ENCODE results near the gene EFNB2. TPM values are rescaled to one million over a fixed set of nuclear protein-coding genes. Genes with fewer than 3 reads are reported as not detected.

EFNB2 gene
- total and polyA plus RNA-seq, 2 of the 8 experiments (the other 6 are each of a cell fraction or from before 2014, with no cell fraction given) = 8.2 to 12.0 TPM

GRCh38 chr13:106533101-106533942 is 2.1 kb downstream of the EFNB2 start:
- Histone ChIP-seq H3K9me3 (ENCODE audit: insufficient read depth in 2 of 2, low read depth in 1 of 2, low read length in 1 of 2) (no peaks in the 10 kb centered on the region), H3K23ac (ENCODE audit: insufficient read length) (no peak overlapping the region), H4K5ac (ENCODE audit: insufficient read length, low read depth, low read length) (no peak overlapping the region), H3K56ac (replicated peaks; ENCODE audit: insufficient read length, low read depth, low read length) (no peak overlapping the region), H2BK5ac (ENCODE audit: low read depth, low read length) (no peak overlapping the region), H2AFZ (ENCODE audit: low read length) (no peak overlapping the region; the same call in 1 of the 2 replicates), H2BK20ac (ENCODE audit: low read length) (no peak overlapping the region), H3K79me1 (ENCODE audit: low read depth, low read length) (no peaks in the 10 kb centered on the region), H4K91ac (replicated peaks; ENCODE audit: insufficient read length, low read length) (no peak overlapping the region), H3K4me2 (ENCODE audit: insufficient read depth in 1 of 2, low read depth in 2 of 2, low read length in 2 of 2) (peak overlapping the region; percentile 86 to 94), H3K4me1 (replicated peaks in 1 of 4; ENCODE audit: control insufficient read depth in 3 of 4, insufficient read depth in 4 of 4, low read length in 3 of 4) (peaks cover 12 to 32% (median 19%) of the 10 kb centered on the region in 4 experiments; a peak in 6 of 7 replicates), H3K14ac (ENCODE audit: insufficient read length) (no peak overlapping the region), H4K20me1 (replicated peaks in 1 of 2; ENCODE audit: control insufficient read depth in 1 of 2, insufficient read depth in 2 of 2, low read length in 2 of 2) (peaks cover 4 to 5% of the 10 kb centered on the region in 2 experiments), H3K27ac (ENCODE audit: low read depth, low read length) (no peak overlapping the region), H3K4ac (replicated peaks; ENCODE audit: insufficient read length, low read depth, low read length) (no peak overlapping the region), H3K79me2 (ENCODE audit: control insufficient read depth in 1 of 2, insufficient read depth in 2 of 2, low read length in 2 of 2) (peaks cover 0 to 50% of the 10 kb centered on the region in 2 experiments; a peak in 2 of 4 replicates), H2BK120ac (replicated peaks; ENCODE audit: low read depth, low read length) (no peak overlapping the region), H3K23me2 (ENCODE audit: low read depth, low read length) (peaks cover 14% of the 10 kb centered on the region), H2AK5ac (ENCODE audit: low read depth, low read length) (no peak overlapping the region), H3K27me3 (replicated peaks in 1 of 4; ENCODE audit: control insufficient read depth in 3 of 4, extremely low read depth in 1 of 4, insufficient read depth in 3 of 4, low read length in 3 of 4) (peaks cover 0 to 14% (median 7%) of the 10 kb centered on the region in 4 experiments; a peak in 5 of 7 replicates), H2BK12ac (ENCODE audit: low read depth, low read length) (no peak overlapping the region), H2BK15ac (ENCODE audit: low read length) (no peak overlapping the region; the same call in 1 of the 2 replicates), H3K9ac (replicated peaks in 1 of 4; ENCODE audit: extremely low read depth in 1 of 4, low read depth in 3 of 4, low read length in 3 of 4) (peak overlapping the region in 2 of 4 experiments; percentile 34 to 51; a peak in 2 of 7 replicates), H3K18ac (ENCODE audit: extremely low read depth, low read length) (no peak overlapping the region), H4K8ac (ENCODE audit: extremely low read depth, insufficient read depth, low read length) (no peak overlapping the region), H3K4me3 (ENCODE audit: extremely low read depth in 1 of 4, insufficient read depth in 2 of 4, low read depth in 3 of 4, low read length in 4 of 4) (peak overlapping the region; percentile 60 to 84 (median 66)), H3K36me3 (ENCODE audit: control insufficient read depth in 2 of 4, insufficient read depth in 4 of 4, low read length in 3 of 4) (no peaks in the 10 kb centered on the region)
- ChIA-PET POLR2A (ENCODE audit: partially characterized antibody) (interaction anchor here (0.6 to 0.7 kb wide), 3 partner anchors 11 to 263 kb away, joined by 3 read pairs; no protein-coding TSS in a partner anchor), CTCF (ENCODE audit: partially characterized antibody) (interaction anchor here (0.6 to 1.7 kb wide), 15 partner anchors 8 to 1123 kb away, joined by 3 to 4 read pairs (median 3); no protein-coding TSS in a partner anchor)
- 2% methylated on average over 40 of the region's 44 CpGs; no CpG with 5 or more reads in 1 of the 2 experiments for WGBS, 2 experiments (ENCODE audit: extremely low coverage in 1 of 2, insufficient coverage in 1 of 2, insufficient read length in 1 of 2, insufficient replicate concordance in 2 of 2, low coverage in 1 of 2, low lambda C conversion rate in 2 of 2, missing lambda C conversion rate in 1 of 2)
- peak in 1 of 2 experiments; percentile 82 for DNase-seq (ENCODE audit: low read depth in 1 of 2, low spot score in 2 of 2)
- no peak for FAIRE-seq
- TF ChIP-seq TAF7 (optimal IDR thresholded peaks at IDR 0.05; ENCODE audit: borderline replicate concordance, low read depth, low read length) (peak; percentile 17), CTBP2 (IDR thresholded peaks at IDR 0.05; ENCODE audit: borderline replicate concordance, insufficient read depth, insufficient read length, low read length) (no peak), HDAC6 (IDR thresholded peaks at IDR 0.05; ENCODE audit: low read depth, low read length) (no peak), EP300 (IDR thresholded peaks at IDR 0.05; ENCODE audit: borderline replicate concordance in 1 of 2, low read depth in 2 of 2, low read length in 2 of 2) (peak in 1 of 2 experiments; percentile 11; a peak in 1 of 3 replicates), TAF1 (IDR thresholded peaks at IDR 0.05; ENCODE audit: low read depth, low read length) (0 out of 2 replicates have a peak, but pooled peaks have one; percentile 17), E2F6 (IDR thresholded peaks at IDR 0.05) (0 out of 2 replicates have a peak, but pooled peaks have one; percentile 15), MAX (IDR thresholded peaks at IDR 0.05) (peak; percentile 55; the same call in 1 of the 2 replicates), RAD21 (IDR thresholded peaks at IDR 0.05 in 1 of 2, conservative IDR thresholded peaks at IDR 0.05 in 1 of 2; ENCODE audit: low read depth in 2 of 2, low read length in 2 of 2) (peak; percentile 80 to 88)

Measured in H1 (cell line).